Hepatocyte (in vitro differentiated cells): ENCODE measurements around the gene SLC5A12. TPM values are rescaled to one million over a fixed set of nuclear protein-coding genes. Genes with fewer than 3 reads are reported as not detected.

Experiments used
- DNase-seq: peaks from one replicate; pipeline ENCODE4 v3.0.0-alpha.2; 2016; ENCODE audit warnings: low spot score
- H2AFZ ChIP-seq: fragments of 200-600 bp; sonication (generic); 2 replicates; pipeline ENCODE4 v1.6.0; 2016; ENCODE audit warnings: antibody characterized with exemption, mild to moderate bottlenecking
- H3K27ac ChIP-seq: fragments of 200-600 bp; sonication (generic); 2 replicates; pipeline ENCODE4 v1.5.1; 2016; ENCODE audit warnings: mild to moderate bottlenecking
- H3K27me3 ChIP-seq: fragments of 200-600 bp; sonication (generic); 2 replicates; pipeline ENCODE4 v1.6.1; 2016
- H3K36me3 ChIP-seq: fragments of 200-600 bp; sonication (generic); replicated peaks from 2 replicates; pipeline ENCODE4 v1.5.1; 2016; ENCODE audit warnings: low read depth; ENCODE audit not compliant: insufficient read depth
- H3K4me1 ChIP-seq: fragments of 200-600 bp; sonication (generic); 2 replicates; pipeline ENCODE4 v1.5.1; 2016; ENCODE audit warnings: mild to moderate bottlenecking, moderate library complexity; ENCODE audit not compliant: insufficient read depth
- H3K4me2 ChIP-seq: fragments of 200-600 bp; sonication (generic); 2 replicates; pipeline ENCODE4 v1.6.0; 2016
- H3K4me3 ChIP-seq: fragments of 200-600 bp; sonication (generic); 2 replicates; pipeline ENCODE4 v1.5.1; 2016; ENCODE audit warnings: mild to moderate bottlenecking
- H3K79me2 ChIP-seq: fragments of 200-600 bp; sonication (generic); 2 replicates; pipeline ENCODE4 v1.6.0; 2017; ENCODE audit warnings: mild to moderate bottlenecking
- H3K9me2 ChIP-seq: fragments of 200-600 bp; sonication (generic); replicated peaks from 2 replicates; pipeline ENCODE4 v1.6.0; 2017; ENCODE audit warnings: mild to moderate bottlenecking; ENCODE audit not compliant: insufficient read depth
- H3K9me3 ChIP-seq: fragments of 200-600 bp; sonication (generic); 2 replicates; pipeline ENCODE4 v1.5.1; 2016; ENCODE audit warnings: low read depth, mild to moderate bottlenecking
- H4K20me1 ChIP-seq: fragments of 200-600 bp; sonication (generic); 2 replicates; pipeline ENCODE4 v1.6.0; 2016; ENCODE audit warnings: mild to moderate bottlenecking; ENCODE audit not compliant: insufficient read depth, poor library complexity, severe bottlenecking
- EZH2 ChIP-seq: fragments of 200-600 bp; sonication (generic); IDR thresholded peaks from 2 replicates; pipeline ENCODE4 v1.6.1; 2016; ENCODE audit warnings: antibody characterized with exemption, mild to moderate bottlenecking, borderline replicate concordance
- EZH2phosphoT487 ChIP-seq: fragments of 200-600 bp; sonication (generic); IDR thresholded peaks from one replicate; pipeline ENCODE4 v1.6.1; 2018; ENCODE audit warnings: antibody characterized with exemption, mild to moderate bottlenecking, low read depth, moderate library complexity; ENCODE audit not compliant: unreplicated experiment, severe bottlenecking
- WGBS: methylation state at CpG from one replicate; pipeline ENCODE4 v1.1.6; 2016; ENCODE audit warnings: low lambda C conversion rate; ENCODE audit errors: missing lambda C conversion rate; 5-methylcytosine and 5-hydroxymethylcytosine counted together
- polyA plus RNA-seq: library from polyadenylated mRNA; unstranded; fragments of >200 nt; fragmentation: Nextera tagmentation; extraction: Ambion mirVana; gene quantifications from 2 replicates; pipeline ENCODE4 v1.2.1, GENCODE V29; 2016
- total RNA-seq: library from RNA; depleted of rRNA; stranded (reverse); fragments of >200 nt; gene quantifications from 2 replicates; pipeline ENCODE4 v1.2.3, GENCODE V29; 2014
- TF ChIP-seq, protein P1 (sequence below): fragments of 200-600 bp; sonication (generic); IDR thresholded peaks from 2 replicates; pipeline ENCODE4 v1.5.1; 2016; ENCODE audit warnings: antibody characterized with exemption, mild to moderate bottlenecking; ENCODE audit not compliant: poor library complexity

SLC5A12 gene
- total and polyA plus RNA-seq, 2 experiments from 2014 or later, result 37.8 to 41.9 TPM

DNA sequence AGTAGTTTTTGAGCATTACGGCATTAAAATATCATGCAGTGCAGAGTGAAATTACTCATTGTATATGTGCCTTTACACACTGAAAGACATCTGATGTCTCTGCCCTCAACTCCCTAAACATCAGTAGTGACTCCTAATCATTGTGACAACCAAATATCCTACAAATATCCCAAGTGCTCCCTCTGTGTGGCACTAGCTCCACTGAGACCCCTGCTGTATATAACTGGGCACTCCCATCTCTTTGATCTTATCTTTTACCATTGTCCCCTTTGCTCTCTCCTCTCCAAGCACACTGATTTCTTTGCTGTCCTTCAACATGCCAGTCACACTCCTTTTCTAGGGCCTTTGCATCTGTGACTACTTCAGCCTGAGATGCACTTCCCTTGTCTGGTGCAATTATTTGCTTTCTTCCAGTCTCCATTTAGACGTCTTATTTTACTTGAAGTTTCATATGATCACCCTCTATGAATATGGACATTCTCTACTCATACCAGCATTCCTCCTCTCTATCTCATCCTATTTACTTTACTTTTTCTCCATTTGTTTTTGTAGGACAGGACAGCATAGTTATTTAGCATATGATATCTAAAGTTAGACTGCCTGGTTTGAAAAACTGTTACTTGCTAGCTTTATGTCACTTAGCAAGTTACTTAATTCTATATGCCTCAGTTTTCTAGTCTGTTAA is 2.4 kb downstream of the SLC5A12 start:
- H3K79me2 ChIP-seq, result no peaks in the 10 kb centered on the region
- no peak overlapping the region for H2AFZ ChIP-seq
- no peak for DNase-seq
- H3K9me2 ChIP-seq, result no peaks in the 10 kb centered on the region
- WGBS, result 87% methylated on average over 2 of the region's 2 CpGs
- no peaks in the 10 kb centered on the region for H3K9me3 ChIP-seq
- no peak overlapping the region for H3K4me3 ChIP-seq
- H3K4me2 ChIP-seq, result peak overlapping the region; percentile 37
- TF ChIP-seq, protein P1, sequence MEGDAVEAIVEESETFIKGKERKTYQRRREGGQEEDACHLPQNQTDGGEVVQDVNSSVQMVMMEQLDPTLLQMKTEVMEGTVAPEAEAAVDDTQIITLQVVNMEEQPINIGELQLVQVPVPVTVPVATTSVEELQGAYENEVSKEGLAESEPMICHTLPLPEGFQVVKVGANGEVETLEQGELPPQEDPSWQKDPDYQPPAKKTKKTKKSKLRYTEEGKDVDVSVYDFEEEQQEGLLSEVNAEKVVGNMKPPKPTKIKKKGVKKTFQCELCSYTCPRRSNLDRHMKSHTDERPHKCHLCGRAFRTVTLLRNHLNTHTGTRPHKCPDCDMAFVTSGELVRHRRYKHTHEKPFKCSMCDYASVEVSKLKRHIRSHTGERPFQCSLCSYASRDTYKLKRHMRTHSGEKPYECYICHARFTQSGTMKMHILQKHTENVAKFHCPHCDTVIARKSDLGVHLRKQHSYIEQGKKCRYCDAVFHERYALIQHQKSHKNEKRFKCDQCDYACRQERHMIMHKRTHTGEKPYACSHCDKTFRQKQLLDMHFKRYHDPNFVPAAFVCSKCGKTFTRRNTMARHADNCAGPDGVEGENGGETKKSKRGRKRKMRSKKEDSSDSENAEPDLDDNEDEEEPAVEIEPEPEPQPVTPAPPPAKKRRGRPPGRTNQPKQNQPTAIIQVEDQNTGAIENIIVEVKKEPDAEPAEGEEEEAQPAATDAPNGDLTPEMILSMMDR, result no peak
- TF ChIP-seq EZH2phosphoT487 (no peak), EZH2 (no peak)
- H3K27ac ChIP-seq, result no peak overlapping the region
- no peaks in the 10 kb centered on the region for H3K27me3 ChIP-seq
- no peaks in the 10 kb centered on the region for H3K36me3 ChIP-seq
- H4K20me1 ChIP-seq, result no peaks in the 10 kb centered on the region
- no peaks in the 10 kb centered on the region for H3K4me1 ChIP-seq

DNA sequence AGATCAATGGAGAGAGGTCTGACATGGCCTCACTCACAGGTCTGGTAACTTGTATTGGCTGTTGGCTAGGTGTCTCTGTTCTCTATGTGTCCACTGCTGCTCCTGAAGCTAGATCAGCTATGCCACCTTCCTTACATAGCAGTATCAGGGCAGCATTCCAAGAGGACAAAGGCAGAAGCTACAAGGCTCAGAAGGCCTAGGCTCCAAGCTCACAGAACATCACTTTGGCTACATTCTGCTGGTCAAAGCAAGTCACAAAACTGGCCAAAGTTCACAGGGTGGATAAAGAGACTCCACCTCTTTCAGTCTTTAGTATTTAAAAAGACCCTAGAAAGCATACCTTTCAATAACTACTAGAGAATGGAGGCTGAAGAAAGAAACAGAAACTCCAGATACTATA is 4.1 kb downstream of the SLC5A12 start:
- Histone ChIP-seq H3K9me3 (no peaks in the 10 kb centered on the region), H3K36me3 (no peaks in the 10 kb centered on the region), H3K4me1 (peaks cover 2% of the 10 kb centered on the region), H3K9me2 (no peaks in the 10 kb centered on the region), H3K27me3 (no peaks in the 10 kb centered on the region), H3K4me2 (peak overlapping the region; percentile 47), H2AFZ (no peak overlapping the region), H3K79me2 (no peaks in the 10 kb centered on the region), H4K20me1 (no peaks in the 10 kb centered on the region), H3K27ac (peak overlapping the region; percentile 27), H3K4me3 (no peak overlapping the region)
- TF ChIP-seq EZH2phosphoT487 (no peak), EZH2 (no peak)
- TF ChIP-seq, protein P1, result no peak
- no peak for DNase-seq

DNA sequence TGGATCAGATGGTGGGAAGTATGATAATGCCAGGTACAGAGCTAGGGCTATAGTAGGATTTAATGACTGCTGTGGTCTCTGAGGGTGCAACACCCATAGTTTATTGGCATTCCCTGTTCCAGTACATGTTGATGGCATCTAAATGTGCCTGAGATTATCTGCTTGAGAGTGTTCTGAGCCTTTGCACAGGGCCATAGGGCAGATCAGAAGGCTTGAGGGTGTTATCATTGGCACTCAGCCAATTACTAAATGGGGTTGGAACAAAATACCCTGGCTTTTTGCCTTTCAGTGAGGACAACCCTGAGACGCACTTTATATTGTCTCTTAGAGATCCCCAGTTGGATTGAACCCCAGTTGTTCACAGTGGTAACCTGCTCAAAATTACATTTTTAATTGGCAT is 6.7 kb downstream of the SLC5A12 start:
- H4K20me1 ChIP-seq, result no peaks in the 10 kb centered on the region
- no peaks in the 10 kb centered on the region for H3K9me2 ChIP-seq
- no peak for DNase-seq
- no peaks in the 10 kb centered on the region for H3K36me3 ChIP-seq
- no peaks in the 10 kb centered on the region for H3K79me2 ChIP-seq
- WGBS, result 68% methylated on average over 1 of the region's 1 CpG
- H3K9me3 ChIP-seq, result no peaks in the 10 kb centered on the region
- TF ChIP-seq EZH2phosphoT487 (no peak), EZH2 (no peak)
- TF ChIP-seq, protein P1, result no peak
- peaks cover 9% of the 10 kb centered on the region for H3K4me1 ChIP-seq
- no peak overlapping the region for H2AFZ ChIP-seq
- H3K27me3 ChIP-seq, result no peaks in the 10 kb centered on the region
- no peak overlapping the region for H3K4me2 ChIP-seq
- no peak overlapping the region for H3K4me3 ChIP-seq
- H3K27ac ChIP-seq, result no peak overlapping the region

DNA sequence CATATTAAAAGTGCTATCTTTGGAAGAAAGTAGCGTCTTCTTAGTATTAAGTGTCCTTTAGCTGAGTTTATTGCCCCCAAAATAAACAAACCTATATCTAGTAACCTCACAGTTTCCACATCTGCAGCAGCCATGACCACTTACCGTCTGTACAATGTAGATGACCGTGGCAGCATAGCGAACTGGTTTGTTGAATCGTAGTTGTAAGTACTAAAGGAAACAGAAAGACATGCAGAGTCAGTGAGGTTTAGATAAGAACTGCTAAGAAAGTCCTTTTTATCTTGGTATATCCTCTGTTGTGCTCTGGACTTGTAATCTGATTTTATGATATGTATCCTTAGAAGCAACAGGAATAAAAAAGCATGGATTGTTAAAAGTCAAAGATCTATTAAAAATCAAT is 9.4 kb downstream of the SLC5A12 start:
- Histone ChIP-seq H2AFZ (no peak overlapping the region), H3K79me2 (no peaks in the 10 kb centered on the region), H3K4me2 (peak overlapping the region; percentile 30), H3K9me3 (no peaks in the 10 kb centered on the region), H3K4me3 (no peak overlapping the region), H4K20me1 (no peaks in the 10 kb centered on the region), H3K9me2 (no peaks in the 10 kb centered on the region), H3K36me3 (no peaks in the 10 kb centered on the region), H3K27me3 (no peaks in the 10 kb centered on the region), H3K27ac (no peak overlapping the region), H3K4me1 (peaks cover 9% of the 10 kb centered on the region)
- TF ChIP-seq EZH2 (no peak), EZH2phosphoT487 (no peak)
- TF ChIP-seq, protein P1, result no peak
- 14% methylated on average over 5 of the region's 5 CpGs for WGBS
- peak; percentile 23 for DNase-seq
